Measurements from ENCODE around the gene DNAH14.

The DNAH14 gene

DNA sequence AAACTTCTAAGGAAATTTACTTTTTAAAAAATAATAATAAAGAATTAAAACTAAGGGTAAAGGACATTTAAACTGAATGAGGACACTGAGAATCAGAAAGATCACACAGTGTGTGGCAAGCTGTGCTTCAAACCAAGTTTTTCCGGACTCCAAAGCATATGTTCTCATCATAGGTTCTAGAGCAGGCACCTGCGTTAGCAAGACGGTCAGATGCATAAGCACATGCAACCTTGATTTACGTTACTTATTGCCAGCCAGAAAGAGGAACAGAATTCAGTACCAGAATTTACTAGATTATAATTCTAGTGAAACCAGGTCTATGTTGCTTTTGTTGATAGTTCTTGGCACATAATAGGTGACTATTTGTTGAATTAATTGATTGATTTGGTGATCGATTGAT lies 504.6 kb downstream of the DNAH14 start:
- no peak overlapping the region for H3K9ac ChIP-seq (ENCODE audit: insufficient read length, low read depth)
- no peaks in the 10 kb centered on the region for H3K27me3 ChIP-seq (ENCODE audit: insufficient read depth, insufficient read length)
- H3K9me3 ChIP-seq (ENCODE audit: insufficient read depth, low read length): peaks cover 32% of the 10 kb centered on the region
- no peak for DNase-seq (ENCODE audit: low read depth, low spot score)
- no peak overlapping the region for H3K4me3 ChIP-seq (ENCODE audit: insufficient read length, low read depth)
- H3K4me1 ChIP-seq (ENCODE audit: insufficient read depth, insufficient read length): no peaks in the 10 kb centered on the region
- H3K36me3 ChIP-seq (ENCODE audit: insufficient read depth, insufficient read length, low read length): no peaks in the 10 kb centered on the region
- TF ChIP-seq ZNF274 (IDR thresholded peaks at IDR 0.05; ENCODE audit: low read depth, low read length) (no peak), YY1 (IDR thresholded peaks at IDR 0.05; ENCODE audit: insufficient read depth, insufficient read length) (no peak), SUZ12 (IDR thresholded peaks at IDR 0.05; ENCODE audit: extremely low read depth, insufficient read depth, insufficient read length) (no peak)

GRCh38 chr1:225435076-225435475 lies 505.6 kb downstream of the DNAH14 start:
- no peak for TF ChIP-seq SUZ12 (IDR thresholded peaks at IDR 0.05; ENCODE audit: extremely low read depth, insufficient read depth, insufficient read length)
- TF ChIP-seq ZNF274 (IDR thresholded peaks at IDR 0.05; ENCODE audit: low read depth, low read length): no peak
- TF ChIP-seq YY1 (IDR thresholded peaks at IDR 0.05; ENCODE audit: insufficient read depth, insufficient read length): no peak
- no peak for DNase-seq (ENCODE audit: low read depth, low spot score)
- Histone ChIP-seq H3K4me1 (ENCODE audit: insufficient read depth, insufficient read length) (no peaks in the 10 kb centered on the region), H3K36me3 (ENCODE audit: insufficient read depth, insufficient read length, low read length) (no peaks in the 10 kb centered on the region), H3K4me3 (ENCODE audit: insufficient read length, low read depth) (no peak overlapping the region), H3K27me3 (ENCODE audit: insufficient read depth, insufficient read length) (no peaks in the 10 kb centered on the region), H3K9me3 (ENCODE audit: insufficient read depth, low read length) (peaks cover 30% of the 10 kb centered on the region), H3K9ac (ENCODE audit: insufficient read length, low read depth) (no peak overlapping the region)

DNA sequence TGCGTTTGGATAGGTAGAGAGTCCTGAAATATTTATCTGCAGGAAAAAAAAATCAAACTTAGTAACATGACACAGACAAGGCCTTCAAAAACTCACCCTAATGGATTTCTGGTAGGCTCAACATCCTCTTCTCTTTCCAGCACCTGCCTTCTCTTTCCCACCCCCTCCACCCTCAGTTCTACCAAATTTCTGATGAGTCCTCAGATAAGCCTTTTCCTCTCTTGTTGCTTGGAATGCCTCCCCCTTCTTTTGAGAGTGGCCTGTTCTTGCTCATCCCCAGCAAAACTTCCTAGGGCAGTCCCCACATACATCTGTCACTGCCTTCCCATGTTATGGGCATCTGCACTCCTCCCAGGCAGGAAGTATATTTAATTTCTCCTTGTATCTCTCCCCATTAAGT lies 506.0 kb downstream of the DNAH14 start:
- Histone ChIP-seq H3K36me3 (ENCODE audit: insufficient read depth, insufficient read length, low read length) (no peaks in the 10 kb centered on the region), H3K27me3 (ENCODE audit: insufficient read depth, insufficient read length) (no peaks in the 10 kb centered on the region), H3K4me1 (ENCODE audit: insufficient read depth, insufficient read length) (no peaks in the 10 kb centered on the region), H3K9ac (ENCODE audit: insufficient read length, low read depth) (no peak overlapping the region), H3K4me3 (ENCODE audit: insufficient read length, low read depth) (no peak overlapping the region), H3K9me3 (ENCODE audit: insufficient read depth, low read length) (peaks cover 26% of the 10 kb centered on the region)
- no peak for TF ChIP-seq YY1 (IDR thresholded peaks at IDR 0.05; ENCODE audit: insufficient read depth, insufficient read length)
- no peak for TF ChIP-seq SUZ12 (IDR thresholded peaks at IDR 0.05; ENCODE audit: extremely low read depth, insufficient read depth, insufficient read length)
- no peak for TF ChIP-seq ZNF274 (IDR thresholded peaks at IDR 0.05; ENCODE audit: low read depth, low read length)
- no peak for DNase-seq (ENCODE audit: low read depth, low spot score)

DNA sequence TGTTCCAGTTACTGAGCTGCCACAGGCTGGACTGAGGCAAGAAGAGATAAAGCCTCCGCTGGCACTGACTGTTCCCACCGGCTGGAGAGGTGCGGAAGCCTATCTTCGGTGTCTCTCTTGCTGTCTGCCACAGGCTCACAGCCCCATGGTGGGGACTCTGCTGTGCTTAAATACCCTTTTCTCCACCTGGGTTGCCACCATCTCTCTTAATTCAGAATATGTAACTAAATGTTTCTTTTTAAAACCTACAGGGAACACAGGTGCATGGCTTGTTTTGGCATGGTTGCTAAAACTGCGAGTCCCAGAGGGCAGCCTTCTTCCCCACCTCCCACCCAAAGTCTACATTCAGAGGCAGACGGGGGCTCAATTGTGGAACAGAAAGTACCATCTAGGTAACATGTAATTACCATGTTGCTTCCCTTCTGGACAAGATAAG lies 506.5 kb downstream of the DNAH14 start:
- Histone ChIP-seq H3K27me3 (ENCODE audit: insufficient read depth, insufficient read length) (no peaks in the 10 kb centered on the region), H3K36me3 (ENCODE audit: insufficient read depth, insufficient read length, low read length) (no peaks in the 10 kb centered on the region), H3K9me3 (ENCODE audit: insufficient read depth, low read length) (peaks cover 21% of the 10 kb centered on the region), H3K4me3 (ENCODE audit: insufficient read length, low read depth) (no peak overlapping the region), H3K9ac (ENCODE audit: insufficient read length, low read depth) (no peak overlapping the region), H3K4me1 (ENCODE audit: insufficient read depth, insufficient read length) (no peaks in the 10 kb centered on the region)
- no peak for DNase-seq (ENCODE audit: low read depth, low spot score)
- TF ChIP-seq ZNF274 (IDR thresholded peaks at IDR 0.05; ENCODE audit: low read depth, low read length) (no peak), YY1 (IDR thresholded peaks at IDR 0.05; ENCODE audit: insufficient read depth, insufficient read length) (no peak), SUZ12 (IDR thresholded peaks at IDR 0.05; ENCODE audit: extremely low read depth, insufficient read depth, insufficient read length) (no peak)

GRCh38 chr1:225437710-225438437 lies 508.4 kb downstream of the DNAH14 start:
- no peak for TF ChIP-seq SUZ12 (IDR thresholded peaks at IDR 0.05; ENCODE audit: extremely low read depth, insufficient read depth, insufficient read length)
- 0 out of 2 replicates have a peak, but pooled peaks have one; percentile 26 for TF ChIP-seq ZNF274 (IDR thresholded peaks at IDR 0.05; ENCODE audit: low read depth, low read length)
- TF ChIP-seq YY1 (IDR thresholded peaks at IDR 0.05; ENCODE audit: insufficient read depth, insufficient read length): no peak
- Histone ChIP-seq H3K9me3 (ENCODE audit: insufficient read depth, low read length) (peaks cover 2% of the 10 kb centered on the region; the same call in 1 of the 2 replicates), H3K27me3 (ENCODE audit: insufficient read depth, insufficient read length) (no peaks in the 10 kb centered on the region), H3K9ac (ENCODE audit: insufficient read length, low read depth) (no peak overlapping the region), H3K36me3 (ENCODE audit: insufficient read depth, insufficient read length, low read length) (no peaks in the 10 kb centered on the region), H3K4me1 (ENCODE audit: insufficient read depth, insufficient read length) (no peaks in the 10 kb centered on the region), H3K4me3 (ENCODE audit: insufficient read length, low read depth) (no peak overlapping the region)
- DNase-seq (ENCODE audit: low read depth, low spot score): peak; percentile 25

DNA sequence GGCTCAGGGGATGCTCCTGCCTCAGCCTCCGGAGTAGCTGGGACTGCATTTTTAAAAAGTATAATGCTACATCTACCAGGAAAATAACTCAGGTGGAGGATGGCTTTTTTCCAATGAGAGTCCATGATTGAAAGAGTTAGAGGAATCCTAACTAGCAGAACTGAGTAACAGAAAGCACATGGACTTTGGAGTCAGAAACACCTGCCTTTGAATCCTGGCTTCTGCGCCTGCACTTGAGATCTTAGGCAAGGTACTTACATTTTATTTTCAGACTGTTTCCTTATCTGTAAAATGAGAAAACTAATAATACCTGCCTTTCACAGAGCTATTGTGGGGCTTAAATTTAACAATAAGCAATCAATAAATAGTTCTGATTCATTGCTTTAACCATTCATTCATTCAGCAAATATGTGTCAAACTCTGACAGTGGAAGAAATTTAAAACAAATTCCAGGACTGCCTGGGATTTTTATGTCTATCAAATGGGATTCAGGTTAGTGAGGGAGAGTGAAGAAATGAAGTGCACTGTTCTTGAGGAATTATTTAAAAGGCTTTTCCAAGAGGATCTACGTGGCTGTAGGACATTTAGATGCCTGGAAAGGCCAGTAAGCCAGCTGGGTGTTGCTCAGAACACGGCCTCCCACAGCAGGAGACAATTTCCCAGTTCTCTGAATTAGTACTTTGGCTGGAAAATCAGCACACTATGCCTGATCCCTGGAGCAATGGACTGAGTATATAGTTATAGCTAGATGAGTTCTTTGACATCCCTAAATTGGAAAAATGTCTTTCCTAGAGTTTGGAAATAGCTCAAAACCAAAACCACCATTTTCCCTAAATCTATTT lies 511.1 kb downstream of the DNAH14 start:
- no peak overlapping the region for H3K9ac ChIP-seq (ENCODE audit: insufficient read length, low read depth)

More for the DNA sequence above, 511.1 kb downstream of the DNAH14 start:
- Histone ChIP-seq H3K4me1 (ENCODE audit: insufficient read depth, insufficient read length) (peaks cover under 1% of the 10 kb centered on the region), H3K36me3 (ENCODE audit: insufficient read depth, insufficient read length, low read length) (no peaks in the 10 kb centered on the region), H3K9me3 (ENCODE audit: insufficient read depth, low read length) (no peaks in the 10 kb centered on the region), H3K4me3 (ENCODE audit: insufficient read length, low read depth) (no peak overlapping the region), H3K27me3 (ENCODE audit: insufficient read depth, insufficient read length) (no peaks in the 10 kb centered on the region)
- no peak for DNase-seq (ENCODE audit: low read depth, low spot score)
- TF ChIP-seq YY1 (IDR thresholded peaks at IDR 0.05; ENCODE audit: insufficient read depth, insufficient read length) (no peak), ZNF274 (IDR thresholded peaks at IDR 0.05; ENCODE audit: low read depth, low read length) (no peak), SUZ12 (IDR thresholded peaks at IDR 0.05; ENCODE audit: extremely low read depth, insufficient read depth, insufficient read length) (no peak)

All from NT2/D1 (cell line).